GM19468 (cell line): ENCODE measurements around the gene DMTF1.
"Not testable (repeated sequence)": the region's sequence is repeated elsewhere in the genome, so short reads cannot be mapped to it uniquely, and the experiment has no call there.

ENCODE experiments used
- ATAC-seq: cut with Tn5 transposase; IDR thresholded peaks from one replicate; pipeline ENCODE4 v1.9.1; 2021; ENCODE audit warnings: mild to moderate bottlenecking, moderate library complexity, moderate number of reproducible peaks; ENCODE audit not compliant: unreplicated experiment; ENCODE audit errors: extremely low read depth

The DMTF1 gene

GRCh38 chr7:87190783-87191182 lies 38.5 kb downstream of the DMTF1 start:
- no peak for ATAC-seq

- no peak for ATAC-seq
Measured at GRCh38 chr7:87192784-87193487, 40.7 kb downstream of the DMTF1 start.

- no peak for ATAC-seq
Measured at GRCh38 chr7:87193912-87194311, 41.7 kb downstream of the DMTF1 start.

GRCh38 chr7:87199241-87199640 lies 47.0 kb downstream of the DMTF1 start:
- no peak for ATAC-seq

- no peak for ATAC-seq
Measured at GRCh38 chr7:87199700-87200450, 47.6 kb downstream of the DMTF1 start.

- no peak for ATAC-seq
Measured at GRCh38 chr7:87202208-87202607, 50.0 kb downstream of the DMTF1 start.

GRCh38 chr7:87202705-87203104 lies 50.5 kb downstream of the DMTF1 start:
- no peak for ATAC-seq

- ATAC-seq, result not testable (repeated sequence)
Measured at GRCh38 chr7:87203929-87204328, 51.7 kb downstream of the DMTF1 start.

GRCh38 chr7:87204933-87205332 lies 52.7 kb downstream of the DMTF1 start:
- no peak for ATAC-seq

- ATAC-seq, result not testable (repeated sequence)
Measured at GRCh38 chr7:87205701-87206100, 53.4 kb downstream of the DMTF1 start.

- no peak for ATAC-seq
Measured at GRCh38 chr7:87206361-87206760, 54.1 kb downstream of the DMTF1 start.

GRCh38 chr7:87209295-87209924 lies 57.2 kb downstream of the DMTF1 start:
- no peak for ATAC-seq

- no peak for ATAC-seq
Measured at GRCh38 chr7:87210506-87210905, 58.3 kb downstream of the DMTF1 start.

GRCh38 chr7:87212498-87212897 lies 60.2 kb downstream of the DMTF1 start:
- no peak for ATAC-seq

GRCh38 chr7:87213252-87213651 lies 61.0 kb downstream of the DMTF1 start:
- no peak for ATAC-seq

GRCh38 chr7:87213811-87214210 lies 61.6 kb downstream of the DMTF1 start:
- ATAC-seq, result no peak

GRCh38 chr7:87215046-87215445 lies 62.8 kb downstream of the DMTF1 start:
- no peak for ATAC-seq

- peak; percentile 59 for ATAC-seq
Measured at GRCh38 chr7:87216701-87217508, 64.7 kb downstream of the DMTF1 start.

GRCh38 chr7:87217983-87218653 lies 65.9 kb downstream of the DMTF1 start:
- ATAC-seq, result no peak
